HEK293 (cell line): Measurements from ENCODE around the gene KRTAP9-7.

Source experiments
- ZBTB20 ChIP-seq: fragments of 450-650 bp; formaldehyde crosslinking; IDR thresholded peaks from 2 replicates; pipeline ENCODE4 v1.5.1; 2016; ENCODE audit warnings: missing biosample characterization, missing genetic modification characterization
- ZNF138 ChIP-seq: fragments of 450-650 bp; formaldehyde crosslinking; IDR thresholded peaks from 2 replicates; pipeline ENCODE4 v1.5.1; 2016; ENCODE audit warnings: missing biosample characterization, missing genetic modification characterization, borderline replicate concordance
- ZNF302 ChIP-seq: fragments of 450-650 bp; formaldehyde crosslinking; IDR thresholded peaks from 2 replicates; pipeline ENCODE4 v1.5.1; 2016; ENCODE audit warnings: missing biosample characterization, missing genetic modification characterization, low read depth
- ZNF394 ChIP-seq: fragments of 450-650 bp; formaldehyde crosslinking; IDR thresholded peaks from 2 replicates; pipeline ENCODE4 v1.5.1; 2016; ENCODE audit warnings: missing biosample characterization, missing genetic modification characterization, mild to moderate bottlenecking, moderate library complexity, borderline replicate concordance
- ZNF488 ChIP-seq: fragments of 450-650 bp; formaldehyde crosslinking; IDR thresholded peaks from 2 replicates; pipeline ENCODE4 v1.5.1; 2016; ENCODE audit warnings: missing biosample characterization, missing genetic modification characterization
- ZNF549 ChIP-seq: fragments of 450-650 bp; IDR thresholded peaks from 2 replicates; pipeline ENCODE4 v1.5.1; 2018; ENCODE audit warnings: missing biosample characterization, missing genetic modification characterization, mild to moderate bottlenecking, inconsistent platforms, moderate library complexity
- ZNF558 ChIP-seq: fragments of 450-650 bp; formaldehyde crosslinking; IDR thresholded peaks from 2 replicates; pipeline ENCODE4 v1.5.1; 2016; ENCODE audit warnings: missing biosample characterization, missing genetic modification characterization
- ZNF747 ChIP-seq: fragments of 450-650 bp; formaldehyde crosslinking; IDR thresholded peaks from 2 replicates; pipeline ENCODE4 v1.5.1; 2016; ENCODE audit warnings: missing biosample characterization, missing genetic modification characterization
- ZNF843 ChIP-seq: fragments of 450-650 bp; formaldehyde crosslinking; IDR thresholded peaks from 2 replicates; pipeline ENCODE4 v1.5.1; 2016; ENCODE audit warnings: missing biosample characterization, missing genetic modification characterization
- TF ChIP-seq, protein P1 (sequence below): fragments of 450-650 bp; formaldehyde crosslinking; IDR thresholded peaks from 2 replicates; pipeline ENCODE4 v1.5.1; 2016; ENCODE audit warnings: missing biosample characterization, missing genetic modification characterization
- TF ChIP-seq, protein P2 (sequence below): fragments of 450-650 bp; formaldehyde crosslinking; IDR thresholded peaks from 2 replicates; pipeline ENCODE4 v1.5.1; 2016; ENCODE audit warnings: missing biosample characterization, missing genetic modification characterization, borderline replicate concordance
- TF ChIP-seq, protein P3 (sequence below): fragments of 450-650 bp; formaldehyde crosslinking; conservative IDR thresholded peaks from 2 replicates; pipeline ENCODE4 v1.5.1; 2016; ENCODE audit warnings: low read depth, missing biosample characterization, missing genetic modification characterization
- TF ChIP-seq, protein P4 (sequence below): fragments of 450-650 bp; formaldehyde crosslinking; IDR thresholded peaks from 2 replicates; pipeline ENCODE4 v1.5.1; 2016; ENCODE audit warnings: missing biosample characterization, missing genetic modification characterization, low read depth

- TF ChIP-seq, protein P1, sequence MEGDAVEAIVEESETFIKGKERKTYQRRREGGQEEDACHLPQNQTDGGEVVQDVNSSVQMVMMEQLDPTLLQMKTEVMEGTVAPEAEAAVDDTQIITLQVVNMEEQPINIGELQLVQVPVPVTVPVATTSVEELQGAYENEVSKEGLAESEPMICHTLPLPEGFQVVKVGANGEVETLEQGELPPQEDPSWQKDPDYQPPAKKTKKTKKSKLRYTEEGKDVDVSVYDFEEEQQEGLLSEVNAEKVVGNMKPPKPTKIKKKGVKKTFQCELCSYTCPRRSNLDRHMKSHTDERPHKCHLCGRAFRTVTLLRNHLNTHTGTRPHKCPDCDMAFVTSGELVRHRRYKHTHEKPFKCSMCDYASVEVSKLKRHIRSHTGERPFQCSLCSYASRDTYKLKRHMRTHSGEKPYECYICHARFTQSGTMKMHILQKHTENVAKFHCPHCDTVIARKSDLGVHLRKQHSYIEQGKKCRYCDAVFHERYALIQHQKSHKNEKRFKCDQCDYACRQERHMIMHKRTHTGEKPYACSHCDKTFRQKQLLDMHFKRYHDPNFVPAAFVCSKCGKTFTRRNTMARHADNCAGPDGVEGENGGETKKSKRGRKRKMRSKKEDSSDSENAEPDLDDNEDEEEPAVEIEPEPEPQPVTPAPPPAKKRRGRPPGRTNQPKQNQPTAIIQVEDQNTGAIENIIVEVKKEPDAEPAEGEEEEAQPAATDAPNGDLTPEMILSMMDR (tag by site-specific recombination) = no peak
- TF ChIP-seq ZNF843 (tag by site-specific recombination) (no peak), ZBTB20 (tag by site-specific recombination) (no peak), ZNF302 (tag by site-specific recombination) (no peak), ZNF394 (no peak), ZNF488 (tag by site-specific recombination) (no peak), ZNF549 (tag by site-specific recombination) (no peak), ZNF138 (tag by site-specific recombination) (no peak), ZNF747 (tag by site-specific recombination) (no peak), ZNF558 (tag by site-specific recombination) (no peak)
- TF ChIP-seq, protein P2, sequence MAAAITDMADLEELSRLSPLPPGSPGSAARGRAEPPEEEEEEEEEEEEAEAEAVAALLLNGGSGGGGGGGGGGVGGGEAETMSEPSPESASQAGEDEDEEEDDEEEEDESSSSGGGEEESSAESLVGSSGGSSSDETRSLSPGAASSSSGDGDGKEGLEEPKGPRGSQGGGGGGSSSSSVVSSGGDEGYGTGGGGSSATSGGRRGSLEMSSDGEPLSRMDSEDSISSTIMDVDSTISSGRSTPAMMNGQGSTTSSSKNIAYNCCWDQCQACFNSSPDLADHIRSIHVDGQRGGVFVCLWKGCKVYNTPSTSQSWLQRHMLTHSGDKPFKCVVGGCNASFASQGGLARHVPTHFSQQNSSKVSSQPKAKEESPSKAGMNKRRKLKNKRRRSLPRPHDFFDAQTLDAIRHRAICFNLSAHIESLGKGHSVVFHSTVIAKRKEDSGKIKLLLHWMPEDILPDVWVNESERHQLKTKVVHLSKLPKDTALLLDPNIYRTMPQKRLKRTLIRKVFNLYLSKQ (tag by site-specific recombination) = no peak
- TF ChIP-seq, protein P3, sequence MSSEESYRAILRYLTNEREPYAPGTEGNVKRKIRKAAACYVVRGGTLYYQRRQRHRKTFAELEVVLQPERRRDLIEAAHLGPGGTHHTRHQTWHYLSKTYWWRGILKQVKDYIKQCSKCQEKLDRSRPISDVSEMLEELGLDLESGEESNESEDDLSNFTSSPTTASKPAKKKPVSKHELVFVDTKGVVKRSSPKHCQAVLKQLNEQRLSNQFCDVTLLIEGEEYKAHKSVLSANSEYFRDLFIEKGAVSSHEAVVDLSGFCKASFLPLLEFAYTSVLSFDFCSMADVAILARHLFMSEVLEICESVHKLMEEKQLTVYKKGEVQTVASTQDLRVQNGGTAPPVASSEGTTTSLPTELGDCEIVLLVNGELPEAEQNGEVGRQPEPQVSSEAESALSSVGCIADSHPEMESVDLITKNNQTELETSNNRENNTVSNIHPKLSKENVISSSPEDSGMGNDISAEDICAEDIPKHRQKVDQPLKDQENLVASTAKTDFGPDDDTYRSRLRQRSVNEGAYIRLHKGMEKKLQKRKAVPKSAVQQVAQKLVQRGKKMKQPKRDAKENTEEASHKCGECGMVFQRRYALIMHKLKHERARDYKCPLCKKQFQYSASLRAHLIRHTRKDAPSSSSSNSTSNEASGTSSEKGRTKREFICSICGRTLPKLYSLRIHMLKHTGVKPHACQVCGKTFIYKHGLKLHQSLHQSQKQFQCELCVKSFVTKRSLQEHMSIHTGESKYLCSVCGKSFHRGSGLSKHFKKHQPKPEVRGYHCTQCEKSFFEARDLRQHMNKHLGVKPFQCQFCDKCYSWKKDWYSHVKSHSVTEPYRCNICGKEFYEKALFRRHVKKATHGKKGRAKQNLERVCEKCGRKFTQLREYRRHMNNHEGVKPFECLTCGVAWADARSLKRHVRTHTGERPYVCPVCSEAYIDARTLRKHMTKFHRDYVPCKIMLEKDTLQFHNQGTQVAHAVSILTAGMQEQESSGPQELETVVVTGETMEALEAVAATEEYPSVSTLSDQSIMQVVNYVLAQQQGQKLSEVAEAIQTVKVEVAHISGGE (tag by site-specific recombination) = no peak
- TF ChIP-seq, protein P4, sequence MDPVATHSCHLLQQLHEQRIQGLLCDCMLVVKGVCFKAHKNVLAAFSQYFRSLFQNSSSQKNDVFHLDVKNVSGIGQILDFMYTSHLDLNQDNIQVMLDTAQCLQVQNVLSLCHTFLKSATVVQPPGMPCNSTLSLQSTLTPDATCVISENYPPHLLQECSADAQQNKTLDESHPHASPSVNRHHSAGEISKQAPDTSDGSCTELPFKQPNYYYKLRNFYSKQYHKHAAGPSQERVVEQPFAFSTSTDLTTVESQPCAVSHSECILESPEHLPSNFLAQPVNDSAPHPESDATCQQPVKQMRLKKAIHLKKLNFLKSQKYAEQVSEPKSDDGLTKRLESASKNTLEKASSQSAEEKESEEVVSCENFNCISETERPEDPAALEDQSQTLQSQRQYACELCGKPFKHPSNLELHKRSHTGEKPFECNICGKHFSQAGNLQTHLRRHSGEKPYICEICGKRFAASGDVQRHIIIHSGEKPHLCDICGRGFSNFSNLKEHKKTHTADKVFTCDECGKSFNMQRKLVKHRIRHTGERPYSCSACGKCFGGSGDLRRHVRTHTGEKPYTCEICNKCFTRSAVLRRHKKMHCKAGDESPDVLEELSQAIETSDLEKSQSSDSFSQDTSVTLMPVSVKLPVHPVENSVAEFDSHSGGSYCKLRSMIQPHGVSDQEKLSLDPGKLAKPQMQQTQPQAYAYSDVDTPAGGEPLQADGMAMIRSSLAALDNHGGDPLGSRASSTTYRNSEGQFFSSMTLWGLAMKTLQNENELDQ = no peak
These were observed 47.7 kb downstream of the KRTAP9-7 start for GRCh38 chr17:41322903-41323895.
